Panc1 (cell line): Measurements from ENCODE around the gene DNAAF9. TPM values are rescaled to one million over a fixed set of nuclear protein-coding genes. Genes with fewer than 3 reads are reported as not detected.

ENCODE experiments used
- ATAC-seq: fragments of 200-7000 bp; cut with Tn5 transposase; 2 replicates; pipeline ENCODE4 v1.9.1; 2020; ENCODE audit warnings: mild to moderate bottlenecking, moderate library complexity
- BruUV-seq: library from RNA; stranded (reverse); fragments of 400-500 nt; replicated peaks from 2 replicates; lab custom pipeline; 2021; lab: Mats Ljungman, UMichigan
- CTCF ChIA-PET: fragments of 300-600 bp; sonication (Branson Sonifier 250); formaldehyde crosslinking; loops from one replicate; lab custom pipeline; 2022; ENCODE audit warnings: antibody characterized with exemption; lab: Charles Lee
- POLR2A ChIA-PET: fragments of 300-600 bp; sonication (Branson Sonifier 250); formaldehyde crosslinking; loops from one replicate; lab custom pipeline; 2022; ENCODE audit warnings: antibody characterized with exemption; lab: Charles Lee
- DNase-seq: peaks from one replicate; pipeline ENCODE4 v3.0.0-alpha.2; 2010; ENCODE audit warnings: low read depth, low spot score
- H3K27ac ChIP-seq: 2 replicates; pipeline ENCODE4 v1.5.1; 2011; ENCODE audit warnings: mild to moderate bottlenecking, low read length, inconsistent platforms
- H3K27me3 ChIP-seq: fragments of 200-500 bp; sonication (Bioruptor generic); 2 replicates; pipeline ENCODE4 v1.6.0; 2014; ENCODE audit warnings: low read length, inconsistent platforms; ENCODE audit not compliant: control insufficient read depth, insufficient read depth
- H3K36me3 ChIP-seq: fragments of 200-500 bp; sonication (Bioruptor generic); 2 replicates; pipeline ENCODE4 v1.5.1; 2014; ENCODE audit warnings: inconsistent platforms, mild to moderate bottlenecking, low read length, moderate library complexity; ENCODE audit not compliant: control insufficient read depth, insufficient read depth
- H3K4me1 ChIP-seq: 2 replicates; pipeline ENCODE4 v1.5.1; 2011; ENCODE audit warnings: inconsistent platforms, mild to moderate bottlenecking, low read length, moderate library complexity; ENCODE audit not compliant: control insufficient read depth, insufficient read depth
- H3K4me3 ChIP-seq, 2 experiments: 2 replicates each; pipeline ENCODE4 v1.5.1; 2011 to 2012; ENCODE audit warnings: low read depth in 2 of 2, low read length in 2 of 2, mild to moderate bottlenecking in 2 of 2, inconsistent platforms in 1 of 2, moderate library complexity in 1 of 2
- H3K9me3 ChIP-seq: fragments of 200-500 bp; sonication (Bioruptor generic); 2 replicates; pipeline ENCODE4 v1.5.1; 2014; ENCODE audit warnings: low read depth, mild to moderate bottlenecking, inconsistent platforms, low read length, moderate library complexity; ENCODE audit not compliant: control insufficient read depth, insufficient read depth
- CTCF ChIP-seq: fragments of 450-650 bp; IDR thresholded peaks from 2 replicates; pipeline ENCODE4 v1.5.1; 2017; ENCODE audit warnings: mild to moderate bottlenecking
- POLR2AphosphoS5 ChIP-seq: IDR thresholded peaks from 2 replicates; pipeline ENCODE4 v1.6.1; 2012; ENCODE audit warnings: mild to moderate bottlenecking, low read depth, low read length, moderate library complexity
- REST ChIP-seq, 2 experiments: IDR thresholded peaks; 2 replicates each; pipeline ENCODE4 v1.6.1; 2011 to 2012; ENCODE audit warnings: low read depth in 2 of 2, control low read depth in 1 of 2, low read length in 1 of 2, mild to moderate bottlenecking in 1 of 2, moderate library complexity in 1 of 2; ENCODE audit not compliant: insufficient read depth in 1 of 2
- SIN3A ChIP-seq: IDR thresholded peaks from 2 replicates; pipeline ENCODE4 v1.6.1; 2012; ENCODE audit warnings: low read depth, mild to moderate bottlenecking, low read length, moderate library complexity, borderline replicate concordance; ENCODE audit not compliant: insufficient read depth
- TCF7L2 ChIP-seq: IDR thresholded peaks from 2 replicates; pipeline ENCODE4 v1.6.1; 2011; ENCODE audit warnings: mild to moderate bottlenecking, low read depth, low read length, inconsistent platforms
- in situ Hi-C: cut with HindIII; loops from 2 replicates; pipeline ENCODE4 v1.10.0; 2016; ENCODE audit warnings: low sequenced_read_pairs, low pct_unique_long_range_greater_than_20kb
- intact Hi-C: fragments of 100-400 bp; cut with micrococcal nuclease; formaldehyde crosslinking; loops from one replicate; pipeline ENCODE4 v1.10.0; 2022; ENCODE audit not compliant: unreplicated experiment
- total RNA-seq: library from RNA; stranded (reverse); gene quantifications from one replicate; pipeline ENCODE4 v1.2.1, GENCODE V29; 2021; ENCODE audit not compliant: unreplicated experiment

Gene DNAAF9
- total RNA-seq, 1 experiment from 2014 or later: 7.4 TPM

- H3K4me3 ChIP-seq: no peak overlapping the region
- no peaks in the 10 kb centered on the region for H3K4me1 ChIP-seq
- CTCF ChIA-PET: no interaction called here
- no peaks in the 10 kb centered on the region for H3K36me3 ChIP-seq
- BruUV-seq: no TSS peak
- POLR2A ChIA-PET: no interaction called here
- no peaks in the 10 kb centered on the region for H3K9me3 ChIP-seq
- no peaks in the 10 kb centered on the region for H3K27me3 ChIP-seq
- intact Hi-C loops (no loop called here), in situ Hi-C loops (no loop called here)
- no peak for TF ChIP-seq CTCF
- TF ChIP-seq REST (IDR thresholded peaks at IDR 0.05; ENCODE audit: insufficient read depth in 1 of 2, low read depth in 2 of 2, low read length in 1 of 2): no peak
- no peak for TF ChIP-seq TCF7L2
- TF ChIP-seq POLR2AphosphoS5: no peak
- TF ChIP-seq SIN3A: no peak
- no peak overlapping the region for H3K27ac ChIP-seq
- ATAC-seq: no peak
- DNase-seq: no peak
Measured at GRCh38 chr20:3383878-3384495, 23.5 kb downstream of the DNAAF9 start.

GRCh38 chr20:3382836-3383235, 24.6 kb downstream of the DNAAF9 start:
- Histone ChIP-seq H3K27me3 (no peaks in the 10 kb centered on the region), H3K36me3 (no peaks in the 10 kb centered on the region), H3K4me1 (no peaks in the 10 kb centered on the region), H3K4me3 (no peak overlapping the region), H3K27ac (no peak overlapping the region), H3K9me3 (no peaks in the 10 kb centered on the region)
- in situ Hi-C loops: no loop called here
- TF ChIP-seq REST (IDR thresholded peaks at IDR 0.05; ENCODE audit: insufficient read depth in 1 of 2, low read depth in 2 of 2, low read length in 1 of 2) (no peak), POLR2AphosphoS5 (no peak), SIN3A (no peak), CTCF (no peak), TCF7L2 (no peak)
- BruUV-seq: no TSS peak
- ATAC-seq (no peak), DNase-seq (no peak)
- ChIA-PET CTCF (no interaction called here), POLR2A (no interaction called here)
- intact Hi-C loops: no loop called here
